GM18499 (cell line): ENCODE data around the gene PSG5.
"Not testable (repeated sequence)": the region's sequence is repeated elsewhere in the genome, so short reads cannot be mapped to it uniquely, and the experiment has no call there.

Source experiments
- ATAC-seq: cut with Tn5 transposase; IDR thresholded peaks from one replicate; pipeline ENCODE4 v1.9.1; 2021; ENCODE audit warnings: moderate number of reproducible peaks; ENCODE audit not compliant: insufficient read depth, unreplicated experiment

Gene PSG5

GRCh38 chr19:43186311-43186935 lies at the start of gene PSG5:
PSG5 (minus strand) TSS chr19:43186536; CDS start chr19:43186405, 131 bp downstream.
- not testable (repeated sequence) for ATAC-seq

DNA sequence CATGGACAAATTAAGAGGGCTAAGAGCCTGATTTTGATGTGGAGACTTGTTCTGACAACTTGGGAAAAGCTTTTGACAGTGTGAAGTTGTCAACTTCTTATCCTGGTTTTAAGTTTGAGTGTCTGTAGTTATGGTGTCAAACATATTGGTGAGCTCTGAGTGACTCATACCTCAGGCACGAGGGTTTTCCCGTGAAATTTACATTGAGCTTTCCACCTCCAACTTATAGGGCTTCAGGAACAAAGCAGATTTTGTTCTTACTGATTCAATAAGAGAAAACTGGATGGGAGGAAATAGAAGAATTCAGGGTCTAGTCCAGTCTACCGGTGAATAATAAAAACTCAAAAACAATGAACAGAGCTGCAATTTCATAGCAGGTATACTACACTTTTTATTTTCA lies 49.4 kb upstream of the PSG5 start:
- not testable (repeated sequence) for ATAC-seq

- no peak for ATAC-seq
Observed at GRCh38 chr19:43229315-43229714, 43.0 kb upstream of the PSG5 start.

- ATAC-seq: not testable (repeated sequence)
Observed at GRCh38 chr19:43228730-43229129, 42.4 kb upstream of the PSG5 start.

- ATAC-seq: not testable (repeated sequence)
Observed at GRCh38 chr19:43226986-43227385, 40.6 kb upstream of the PSG5 start.

- ATAC-seq: no peak
Observed at GRCh38 chr19:43224855-43225253, 38.5 kb upstream of the PSG5 start.

DNA sequence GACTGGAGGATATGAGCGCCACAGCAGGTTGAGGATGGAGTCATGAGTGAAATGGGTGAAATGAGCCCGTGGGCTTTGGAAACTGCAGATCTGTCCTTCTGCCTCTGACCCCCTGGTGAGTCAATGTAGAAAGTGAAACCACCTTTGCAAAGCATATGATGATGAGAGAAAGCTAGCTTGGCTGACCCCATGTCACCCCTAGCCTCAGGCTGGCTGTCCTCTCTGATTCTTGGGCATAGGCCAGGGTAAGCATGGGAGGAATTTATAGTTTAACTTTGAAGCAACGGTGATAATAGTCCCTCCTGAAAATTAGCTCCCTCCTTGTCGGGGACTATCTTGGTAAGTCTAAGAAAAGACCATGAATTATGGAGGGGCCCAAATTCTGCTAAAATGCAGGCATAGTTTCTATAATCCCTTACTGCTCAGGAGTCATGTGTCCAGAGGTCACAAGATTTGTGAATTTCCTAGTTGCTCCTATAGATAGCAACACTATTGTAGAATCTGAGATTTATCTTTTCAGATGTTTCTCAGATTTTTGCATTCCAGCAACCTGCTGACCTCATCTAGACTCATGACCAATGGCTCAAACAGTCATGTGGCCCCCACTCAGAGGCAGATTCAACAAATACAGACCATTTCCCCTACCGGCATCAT lies 38.0 kb upstream of the PSG5 start:
- ATAC-seq: not testable (repeated sequence)

- not testable (repeated sequence) for ATAC-seq
Observed at GRCh38 chr19:43221891-43222290, 35.6 kb upstream of the PSG5 start.

DNA sequence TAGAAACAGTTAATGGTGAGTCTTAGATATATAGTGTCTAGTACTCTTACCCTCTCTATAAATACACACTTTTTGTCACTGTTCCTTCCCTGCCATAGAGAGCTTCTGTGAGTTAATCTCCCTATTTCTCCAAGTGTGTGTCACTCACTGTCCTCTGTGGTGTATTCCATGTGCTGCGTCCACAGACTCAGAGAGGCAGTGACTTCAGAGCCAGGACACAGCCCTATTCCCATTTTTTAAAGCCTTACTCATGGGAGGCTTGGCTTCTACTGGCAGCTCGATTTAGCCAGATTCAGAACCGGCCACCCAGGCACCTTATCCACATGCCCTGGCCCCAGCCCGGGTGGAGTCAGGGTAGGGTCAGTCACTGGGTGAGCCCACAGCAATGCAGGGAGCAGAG lies 32.8 kb upstream of the PSG5 start:
- ATAC-seq: not testable (repeated sequence)

- not testable (repeated sequence) for ATAC-seq
Observed at GRCh38 chr19:43215881-43216280, 29.5 kb upstream of the PSG5 start.

- no peak for ATAC-seq
Observed at GRCh38 chr19:43207991-43208390, 21.7 kb upstream of the PSG5 start.

DNA sequence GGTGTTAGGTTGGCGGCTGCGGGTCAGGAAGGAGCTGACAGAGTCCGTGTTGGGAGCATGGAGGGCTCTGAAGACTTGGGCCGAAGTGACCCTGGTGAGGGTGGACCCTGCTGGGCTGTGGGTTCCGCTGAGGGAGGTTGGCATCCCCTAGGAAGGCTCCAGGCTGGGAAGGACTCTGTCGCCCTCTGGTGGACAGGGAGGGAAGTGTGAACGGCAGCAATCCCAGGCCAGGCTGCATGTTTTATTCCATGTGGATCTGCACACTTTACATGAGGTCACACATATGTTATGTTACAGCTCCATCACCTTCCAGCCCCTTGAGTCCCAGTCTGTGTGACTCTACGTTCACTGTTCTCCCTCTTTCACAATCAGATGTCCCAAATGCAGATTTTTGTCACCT lies 20.8 kb upstream of the PSG5 start:
- not testable (repeated sequence) for ATAC-seq

GRCh38 chr19:43205471-43206105 lies 19.3 kb upstream of the PSG5 start, which contains the start of gene PSG4:
PSG4 (minus strand) TSS chr19:43205638; CDS start chr19:43205536, 102 bp downstream.
- ATAC-seq: not testable (repeated sequence)

GRCh38 chr19:43203611-43204010 lies 17.3 kb upstream of the PSG5 start:
- ATAC-seq: not testable (repeated sequence)

GRCh38 chr19:43201891-43202290 lies 15.6 kb upstream of the PSG5 start:
- ATAC-seq: not testable (repeated sequence)

GRCh38 chr19:43201337-43201801 lies 15.0 kb upstream of the PSG5 start:
- not testable (repeated sequence) for ATAC-seq

DNA sequence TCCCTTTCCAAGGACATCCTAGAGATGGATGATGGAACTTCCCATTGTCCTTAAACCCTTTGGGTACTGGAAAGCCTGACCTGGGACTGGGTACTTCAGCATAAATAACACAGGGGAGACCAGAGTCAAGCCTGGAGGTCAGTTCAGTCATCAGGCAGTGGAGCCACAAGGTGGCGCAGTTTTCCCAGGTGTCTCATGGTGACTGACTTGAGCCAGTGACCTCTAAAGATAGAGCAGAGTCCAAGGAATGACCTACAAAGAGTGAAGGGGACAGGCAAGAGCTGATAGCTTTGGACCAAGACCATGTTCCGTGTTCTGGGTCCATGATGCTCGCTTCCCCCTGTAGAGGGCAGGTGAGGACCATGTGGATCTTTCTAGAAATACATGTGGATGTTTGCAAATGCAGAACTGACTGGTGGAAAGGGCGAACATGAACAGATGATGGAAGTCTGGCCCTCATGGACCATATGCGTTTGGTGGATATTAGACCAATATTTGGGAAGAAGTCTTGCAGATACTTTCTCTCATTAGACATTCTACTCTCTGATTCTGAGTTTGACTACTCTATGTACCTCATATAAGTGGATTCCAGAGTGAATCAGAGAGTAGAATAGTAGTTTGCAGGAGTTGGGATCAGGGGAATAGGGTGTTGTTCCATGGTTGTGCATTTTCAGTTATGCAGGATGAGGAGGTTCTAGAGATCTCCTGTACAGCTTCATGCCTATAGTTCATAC lies 12.5 kb upstream of the PSG5 start:
- not testable (repeated sequence) for ATAC-seq

DNA sequence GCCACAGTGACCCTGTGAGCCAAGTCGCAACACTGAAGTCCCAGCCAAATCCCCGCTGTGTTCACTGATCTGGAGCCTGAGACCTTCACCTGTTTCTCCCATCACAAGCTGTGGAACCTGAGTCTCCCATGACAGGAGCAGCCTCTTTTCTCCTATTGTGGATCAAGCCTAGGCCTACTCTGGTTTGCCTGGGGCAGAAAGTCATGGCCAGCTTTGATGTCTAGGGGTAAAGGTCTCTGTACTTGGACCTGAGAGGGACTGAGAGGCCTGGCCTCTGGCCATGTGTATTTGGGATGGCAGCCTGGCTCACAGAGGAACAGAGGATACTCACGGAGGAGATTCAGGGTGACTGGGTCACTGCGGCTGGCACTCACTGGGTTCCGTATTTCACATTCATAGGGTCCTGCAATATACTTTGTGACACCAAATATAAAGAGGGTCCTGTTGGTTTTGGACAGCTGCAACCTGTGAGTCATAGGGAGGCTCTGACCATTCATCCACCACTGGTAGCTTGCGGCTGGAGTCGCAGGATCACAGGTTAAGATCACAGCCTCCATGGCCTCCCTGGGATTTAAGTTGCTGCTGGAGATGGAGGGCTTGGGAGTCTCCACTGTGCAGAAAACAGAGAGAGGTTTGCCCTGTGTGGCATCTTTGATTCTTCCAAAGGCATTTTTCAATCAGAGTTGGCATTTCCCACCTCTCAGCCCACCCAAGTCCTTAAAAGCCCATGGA lies 11.5 kb upstream of the PSG5 start:
- not testable (repeated sequence) for ATAC-seq

GRCh38 chr19:43194397-43194796 lies 8.1 kb upstream of the PSG5 start:
- ATAC-seq: not testable (repeated sequence)
